ENCODE measurements around the gene DYNC2LI1.

DNA sequence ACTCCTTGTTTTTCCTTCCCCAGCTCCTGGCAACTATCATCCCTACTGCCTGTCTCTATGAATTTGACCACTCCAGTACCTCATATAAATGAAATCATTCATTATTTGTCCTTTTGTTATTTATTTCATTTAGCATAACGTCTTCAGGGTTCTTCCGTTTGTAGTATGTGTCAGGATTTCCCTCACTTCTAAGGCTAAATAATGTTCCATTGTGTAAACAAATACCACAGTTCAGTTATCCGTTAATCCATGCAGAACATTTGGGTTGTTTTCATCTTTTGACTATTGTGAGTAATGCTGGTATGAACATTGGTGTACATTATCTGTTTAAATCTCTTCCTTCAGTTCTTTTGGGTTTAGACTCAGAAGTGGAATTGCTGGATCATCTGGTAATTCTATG lies 18.8 kb downstream of the DYNC2LI1 start:
- TF ChIP-seq, protein P1, sequence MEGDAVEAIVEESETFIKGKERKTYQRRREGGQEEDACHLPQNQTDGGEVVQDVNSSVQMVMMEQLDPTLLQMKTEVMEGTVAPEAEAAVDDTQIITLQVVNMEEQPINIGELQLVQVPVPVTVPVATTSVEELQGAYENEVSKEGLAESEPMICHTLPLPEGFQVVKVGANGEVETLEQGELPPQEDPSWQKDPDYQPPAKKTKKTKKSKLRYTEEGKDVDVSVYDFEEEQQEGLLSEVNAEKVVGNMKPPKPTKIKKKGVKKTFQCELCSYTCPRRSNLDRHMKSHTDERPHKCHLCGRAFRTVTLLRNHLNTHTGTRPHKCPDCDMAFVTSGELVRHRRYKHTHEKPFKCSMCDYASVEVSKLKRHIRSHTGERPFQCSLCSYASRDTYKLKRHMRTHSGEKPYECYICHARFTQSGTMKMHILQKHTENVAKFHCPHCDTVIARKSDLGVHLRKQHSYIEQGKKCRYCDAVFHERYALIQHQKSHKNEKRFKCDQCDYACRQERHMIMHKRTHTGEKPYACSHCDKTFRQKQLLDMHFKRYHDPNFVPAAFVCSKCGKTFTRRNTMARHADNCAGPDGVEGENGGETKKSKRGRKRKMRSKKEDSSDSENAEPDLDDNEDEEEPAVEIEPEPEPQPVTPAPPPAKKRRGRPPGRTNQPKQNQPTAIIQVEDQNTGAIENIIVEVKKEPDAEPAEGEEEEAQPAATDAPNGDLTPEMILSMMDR (conservative IDR thresholded peaks at IDR 0.05; ENCODE audit: low read length) = no peak
- no peak for TF ChIP-seq EZH2phosphoT487 (IDR thresholded peaks at IDR 0.05; ENCODE audit: borderline replicate concordance)
